HepG2 (cell line): ENCODE results near the gene IQGAP2. TPM values are rescaled to one million over a fixed set of nuclear protein-coding genes. Genes with fewer than 3 reads are reported as not detected.

Experiments used
- ATAC-seq: fragments of 200-7000 bp; cut with Tn5 transposase; 3 replicates; pipeline ENCODE4 v1.9.1; 2020; ENCODE audit warnings: mild to moderate bottlenecking, moderate library complexity
- BruUV-seq: library from RNA; stranded (reverse); fragments of 400-500 nt; replicated peaks from 2 replicates; lab custom pipeline; 2021; lab: Mats Ljungman, UMichigan
- CTCF ChIA-PET: fragments of 300-600 bp; formaldehyde crosslinking; extraction: SDS; loops from one replicate; lab custom pipeline; 2021; ENCODE audit warnings: low total read pairs, inconsistent platforms, low intra/inter-chr PET ratio; lab: Yijun Ruan, JAX
- POLR2A ChIA-PET: fragments of 350-600 bp; sonication (Branson Sonifier 250); formaldehyde crosslinking; loops from one replicate; lab custom pipeline; 2020; ENCODE audit warnings: antibody characterized with exemption, inconsistent platforms; lab: Yijun Ruan, JAX
- DNase-seq: peaks from one replicate; pipeline ENCODE4 v3.0.0-alpha.2; 2015; ENCODE audit warnings: low spot score
- FAIRE-seq: peaks from 3 replicates; lab custom pipeline; 2011; peaks lifted over from hg19 to GRCh38; lab: Jason Lieb, UNC
- H2AFZ ChIP-seq: one replicate; pipeline ENCODE4 v1.6.1; 2011; ENCODE audit warnings: low read length, inconsistent platforms
- H3K27ac ChIP-seq: fragments of 300-600 bp; 3 replicates; pipeline ENCODE4 v1.8.0; 2011; ENCODE audit warnings: mixed run types, mild to moderate bottlenecking, mixed read lengths, low read length, inconsistent platforms; ENCODE audit not compliant: insufficient read depth; ENCODE audit errors: extremely low read length
- H3K27me3 ChIP-seq, 2 experiments: fragments of 200-600 bp in 1 of 2; 2 replicates in 1 of 2; 3 replicates in 1 of 2; pipeline versions ENCODE4 v1.6.0 to v1.8.0; 2011; ENCODE audit warnings: low read length in 2 of 2, mild to moderate bottlenecking in 2 of 2, moderate library complexity in 2 of 2, inconsistent platforms in 1 of 2; ENCODE audit not compliant: insufficient read depth in 2 of 2, control insufficient read depth in 1 of 2
- H3K36me3 ChIP-seq, 2 experiments: fragments of 200-600 bp in 1 of 2; replicated peaks in 1 of 2; 2 replicates in 1 of 2; 3 replicates in 1 of 2; pipeline versions ENCODE4 v1.5.1 to v1.8.0; 2011; ENCODE audit warnings: low read length in 2 of 2, inconsistent platforms in 1 of 2; ENCODE audit not compliant: insufficient read depth in 2 of 2, control insufficient read depth in 1 of 2
- H3K4me1 ChIP-seq: 2 replicates; pipeline ENCODE4 v1.5.1; 2012; ENCODE audit warnings: low read length, inconsistent platforms; ENCODE audit not compliant: insufficient read depth
- H3K4me2 ChIP-seq: 2 replicates; pipeline ENCODE4 v1.6.0; 2011; ENCODE audit warnings: low read depth, low read length, inconsistent platforms
- H3K4me3 ChIP-seq, 3 experiments: fragments of 200-600 bp in 1 of 3; sonication (generic), shearing (Covaris generic) in 1 of 3; replicated peaks in 1 of 3; 2 replicates each; pipeline ENCODE4 v1.5.1; 2011 to 2016; ENCODE audit warnings: low read length in 3 of 3, inconsistent platforms in 2 of 3, low read depth in 2 of 3, mild to moderate bottlenecking in 2 of 3, control low read depth in 1 of 3, mixed read lengths in 1 of 3; ENCODE audit not compliant: insufficient read depth in 1 of 3
- H3K79me2 ChIP-seq: one replicate; pipeline ENCODE4 v1.6.1; 2011; ENCODE audit warnings: low read length, inconsistent platforms; ENCODE audit not compliant: insufficient read depth
- H3K9ac ChIP-seq: 2 replicates; pipeline ENCODE4 v1.6.0; 2011; ENCODE audit warnings: mild to moderate bottlenecking, low read depth, low read length, inconsistent platforms; ENCODE audit not compliant: insufficient read depth
- H3K9me3 ChIP-seq: 2 replicates; pipeline ENCODE4 v1.5.1; 2012; ENCODE audit warnings: mild to moderate bottlenecking, low read length
- H4K20me1 ChIP-seq: 2 replicates; pipeline ENCODE4 v1.6.0; 2011; ENCODE audit warnings: inconsistent platforms, mild to moderate bottlenecking, low read length, moderate library complexity; ENCODE audit not compliant: insufficient read depth
- ZFP36 ChIP-seq: fragments of 150-350 bp; IDR thresholded peaks from 2 replicates; pipeline ENCODE4 v1.6.1; 2018; ENCODE audit warnings: borderline replicate concordance, low read length, low read depth; ENCODE audit not compliant: partially characterized antibody
- ZKSCAN5 ChIP-seq: sonication (generic); formaldehyde crosslinking; IDR thresholded peaks from 2 replicates; pipeline ENCODE4 v1.5.1; 2020; ENCODE audit warnings: mild to moderate bottlenecking, missing genetic modification reagents
- WGBS: methylation state at CpG from one replicate; pipeline ENCODE4 v1.1.6; 2017; ENCODE audit warnings: low lambda C conversion rate; 5-methylcytosine and 5-hydroxymethylcytosine counted together
- in situ Hi-C: cut with HindIII; loops from 2 replicates; pipeline ENCODE4 v1.10.0; 2017; ENCODE audit warnings: low pct_unique_long_range_greater_than_20kb; ENCODE audit not compliant: extremely low pct_ligation_motif_present
- intact Hi-C: fragments of 100-400 bp; cut with micrococcal nuclease; formaldehyde crosslinking; loops from one replicate; pipeline ENCODE4 v1.10.0; 2022; ENCODE audit not compliant: unreplicated experiment
- polyA plus RNA-seq, 8 experiments: library from polyadenylated mRNA; depleted of rRNA in 3 of 8; stranded (reverse) in 7 of 8; unstranded in 1 of 8; fragments of >200 nt; fragmentation: Illumina TruSeq in 4 of 8; extraction: Trizol in 4 of 8; gene quantifications; 2 replicates each; pipeline versions ENCODE4 v1.2.1 to v1.2.3, GENCODE V29; 2011 to 2016; ENCODE audit warnings: low read depth in 4 of 8, missing spikeins in 1 of 8, mixed read lengths in 1 of 8; ENCODE audit not compliant: insufficient read depth in 1 of 8
- total RNA-seq, 5 experiments: library from RNA; depleted of rRNA; stranded (reverse); fragments of >200 nt; fragmentation: Illumina TruSeq; extraction: Trizol; gene quantifications; 2 replicates each; pipeline ENCODE4 v1.2.3, GENCODE V29; 2016; ENCODE audit warnings: low read depth in 1 of 5
- TF ChIP-seq, protein P1 (sequence below): sonication (generic); formaldehyde crosslinking; IDR thresholded peaks from 2 replicates; pipeline ENCODE4 v1.5.0; 2020; ENCODE audit warnings: mild to moderate bottlenecking, missing genetic modification reagents, moderate library complexity

Gene IQGAP2
- total and polyA plus RNA-seq, 2 of the 13 experiments (the other 11 are each of a cell fraction or from before 2014, with no cell fraction given), result 35.2 to 83.3 TPM

DNA sequence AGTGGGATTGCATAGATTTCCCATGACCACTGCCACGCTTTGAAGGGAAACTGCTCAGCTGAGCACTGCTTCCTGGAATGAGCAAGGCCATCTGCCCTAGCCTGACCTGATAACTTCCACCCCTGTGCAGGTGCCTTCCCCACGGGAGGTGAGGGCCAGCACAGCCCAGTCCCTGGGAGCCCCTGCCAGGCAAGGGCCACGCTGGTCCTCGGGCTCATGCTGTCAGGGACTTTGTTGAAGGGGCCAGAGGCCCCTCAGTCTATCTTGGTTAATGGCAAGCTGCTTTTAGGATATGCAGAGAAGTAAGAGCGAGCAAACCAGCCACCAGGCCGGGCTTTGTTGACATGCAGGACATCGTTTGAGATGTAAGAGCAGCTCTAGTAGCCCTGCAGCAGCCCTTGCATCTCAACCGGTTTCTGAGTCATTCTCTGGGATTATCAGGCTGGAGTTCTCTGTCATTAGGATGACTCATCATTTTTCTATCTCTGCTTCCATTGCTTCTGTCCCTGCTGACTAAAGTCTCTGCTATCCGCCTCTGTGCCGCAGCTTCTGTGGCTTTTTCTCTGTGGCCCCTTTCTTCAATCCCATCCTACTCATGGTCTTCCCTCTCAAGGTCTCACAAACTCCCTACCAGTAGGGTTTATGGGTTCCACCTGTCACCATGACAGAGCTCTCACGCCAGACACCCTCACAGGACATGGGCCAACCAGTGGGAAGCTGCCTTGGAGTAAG is 30.6 kb upstream of the IQGAP2 start (continued):
- no peak for TF ChIP-seq ZFP36

- FAIRE-seq, result no peak
- H2AFZ ChIP-seq, result no peak overlapping the region
- POLR2A ChIA-PET, result no interaction called here
- H3K36me3 ChIP-seq, result no peaks in the 10 kb centered on the region
- H3K4me3 ChIP-seq, result no peak overlapping the region
- TF ChIP-seq ZKSCAN5 (CRISPR knock-in tag), result no peak
- TF ChIP-seq, protein P1, sequence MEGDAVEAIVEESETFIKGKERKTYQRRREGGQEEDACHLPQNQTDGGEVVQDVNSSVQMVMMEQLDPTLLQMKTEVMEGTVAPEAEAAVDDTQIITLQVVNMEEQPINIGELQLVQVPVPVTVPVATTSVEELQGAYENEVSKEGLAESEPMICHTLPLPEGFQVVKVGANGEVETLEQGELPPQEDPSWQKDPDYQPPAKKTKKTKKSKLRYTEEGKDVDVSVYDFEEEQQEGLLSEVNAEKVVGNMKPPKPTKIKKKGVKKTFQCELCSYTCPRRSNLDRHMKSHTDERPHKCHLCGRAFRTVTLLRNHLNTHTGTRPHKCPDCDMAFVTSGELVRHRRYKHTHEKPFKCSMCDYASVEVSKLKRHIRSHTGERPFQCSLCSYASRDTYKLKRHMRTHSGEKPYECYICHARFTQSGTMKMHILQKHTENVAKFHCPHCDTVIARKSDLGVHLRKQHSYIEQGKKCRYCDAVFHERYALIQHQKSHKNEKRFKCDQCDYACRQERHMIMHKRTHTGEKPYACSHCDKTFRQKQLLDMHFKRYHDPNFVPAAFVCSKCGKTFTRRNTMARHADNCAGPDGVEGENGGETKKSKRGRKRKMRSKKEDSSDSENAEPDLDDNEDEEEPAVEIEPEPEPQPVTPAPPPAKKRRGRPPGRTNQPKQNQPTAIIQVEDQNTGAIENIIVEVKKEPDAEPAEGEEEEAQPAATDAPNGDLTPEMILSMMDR (CRISPR knock-in tag), result peak; percentile 28
- TF ChIP-seq, all 625 proteins: peak for 1
- Histone ChIP-seq H4K20me1 (no peaks in the 10 kb centered on the region), H3K4me1 (peaks cover 70% of the 10 kb centered on the region), H3K4me2 (no peak overlapping the region), H3K27me3 (no peaks in the 10 kb centered on the region; a peak in 1 of 5 replicates), H3K27ac (no peak overlapping the region), H3K79me2 (no peaks in the 10 kb centered on the region), H3K9me3 (no peaks in the 10 kb centered on the region), H3K9ac (no peak overlapping the region)
- WGBS, result 58% methylated on average over 3 of the region's 3 CpGs
- BruUV-seq, result no TSS peak
- no peak for DNase-seq
- in situ Hi-C loops, result no loop called here
- CTCF ChIA-PET, result no interaction called here
- intact Hi-C loops, result no loop called here
- ATAC-seq, result no peak
Measured at GRCh38 chr5:76376148-76376865, 26.8 kb upstream of the IQGAP2 start.
